Transverse colon (tissue), 4 donors: ENCODE data around the gene PPP1R15B. TPM values are rescaled to one million over a fixed set of nuclear protein-coding genes. Genes with fewer than 3 reads are reported as not detected.

Source experiments
- DNase-seq: peaks from one replicate; pipeline ENCODE4 v3.0.0-alpha.2; 2019
- H3K27ac ChIP-seq, 4 donors: fragments of 200-600 bp; sonication (generic); 2 replicates each; pipeline ENCODE4 v1.5.1; 2016 to 2018; ENCODE audit warnings: inconsistent platforms in 4 of 4
- H3K27me3 ChIP-seq: fragments of 200-600 bp; sonication (generic); 2 replicates; pipeline ENCODE4 v1.5.1; 2017; ENCODE audit warnings: inconsistent platforms
- H3K36me3 ChIP-seq, 4 donors: fragments of 200-600 bp; sonication (generic); 2 replicates each; pipeline ENCODE4 v1.5.1; 2017 to 2019; ENCODE audit warnings: inconsistent platforms in 4 of 4
- H3K4me1 ChIP-seq, 4 donors: fragments of 200-600 bp; sonication (generic); 2 replicates each; pipeline ENCODE4 v1.5.1; 2017 to 2020; ENCODE audit warnings: inconsistent platforms in 4 of 4
- H3K4me3 ChIP-seq, 4 donors: fragments of 200-600 bp; sonication (generic); 1 replicate in 1 of 4; 2 replicates in 3 of 4; pipeline versions ENCODE4 v1.5.1 to v1.6.1; 2017 to 2019; ENCODE audit warnings: inconsistent platforms in 4 of 4
- H3K9me3 ChIP-seq, 2 donors: fragments of 200-600 bp; sonication (generic); 2 replicates each; pipeline ENCODE4 v1.5.1; 2017 to 2019; ENCODE audit warnings: inconsistent platforms in 2 of 2
- EP300 ChIP-seq: sonication (generic); formaldehyde crosslinking; IDR thresholded peaks from one replicate; pipeline ENCODE4 v1.6.1; 2017; ENCODE audit warnings: antibody characterized with exemption, low read depth
- POLR2A ChIP-seq: fragments of 450-650 bp; IDR thresholded peaks from one replicate; pipeline ENCODE4 v1.6.1; 2016; ENCODE audit warnings: antibody characterized with exemption, mild to moderate bottlenecking, moderate library complexity
- POLR2AphosphoS5 ChIP-seq, 3 donors: sonication (generic); formaldehyde crosslinking; IDR thresholded peaks; one replicate each; pipeline ENCODE4 v1.6.1; 2016; ENCODE audit warnings: antibody characterized with exemption in 3 of 3
- WGBS, 2 donors: methylation state at CpG; one replicate each; pipeline ENCODE4 v1.1.5; 2018; ENCODE audit warnings: low coverage in 1 of 2; 5-methylcytosine and 5-hydroxymethylcytosine counted together
- in situ Hi-C, 4 donors: fragments of 200-750 bp; cut with MboI; loops; one replicate each; pipeline versions ENCODE4 v1.15.0 to v1.15.1; 2017; ENCODE audit warnings: low sequenced_read_pairs in 3 of 4, low pct_ligation_motif_present in 1 of 4, low pct_unique_long_range_greater_than_20kb in 1 of 4
- intact Hi-C: fragments of 100-400 bp; cut with DNase I; formaldehyde crosslinking; loops from one replicate; pipeline ENCODE4 v1.15.1; 2023; ENCODE audit warnings: low total_unique reads
- total RNA-seq, 4 donors: library from RNA; depleted of rRNA; stranded (reverse); fragments of >200 nt; gene quantifications; one replicate each; pipeline ENCODE4 v1.1.0, GENCODE V29; 2016
- TF ChIP-seq, protein P1 (sequence below), 5 experiments: fragments of 200-600 bp in 3 of 5; fragments of 450-650 bp in 2 of 5; sonication (generic) in 3 of 5; IDR thresholded peaks; 1 replicate in 2 of 5; 2 replicates in 3 of 5; pipeline ENCODE4 v1.5.1; 2016 to 2017; ENCODE audit warnings: antibody characterized with exemption in 5 of 5, inconsistent platforms in 3 of 5, mild to moderate bottlenecking in 2 of 5, moderate library complexity in 1 of 5

Gene PPP1R15B
- total RNA-seq, 4 donors from 2014 or later = 30.8 to 74.2 (median 54.5) TPM

DNA sequence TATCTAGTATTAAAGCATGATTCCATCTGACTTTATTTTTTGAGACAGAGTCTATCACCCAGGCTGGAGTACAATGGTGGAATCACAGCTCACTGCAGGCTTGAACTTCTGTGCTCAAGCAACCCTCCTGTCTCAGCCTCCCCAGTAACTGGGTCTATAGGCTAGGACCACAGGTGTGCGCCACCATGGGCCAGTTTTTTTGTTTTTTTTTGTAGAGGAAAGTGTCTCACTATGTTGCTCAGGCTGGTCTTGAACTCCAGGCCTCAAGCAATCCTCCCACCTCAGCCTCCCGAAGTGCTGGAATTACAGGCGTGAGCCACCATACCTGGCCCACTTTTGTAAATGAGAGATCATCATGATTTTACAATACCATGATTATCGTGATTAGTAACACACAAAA is 9.2 kb downstream of the PPP1R15B start:
- H3K9me3 ChIP-seq = no peaks in the 10 kb centered on the region
- H3K27ac ChIP-seq = no peak overlapping the region
- peaks cover 24 to 42% (median 29%) of the 10 kb centered on the region in 4 donors for H3K4me1 ChIP-seq
- H3K4me3 ChIP-seq = no peak overlapping the region
- peaks cover 0 to 39% (median 15%) of the 10 kb centered on the region in 4 donors for H3K36me3 ChIP-seq
- WGBS, 2 donors = 90 to 97% methylated on average over 3 to 4 of the region's 4 CpGs
- TF ChIP-seq EP300 (no peak), POLR2A (no peak), POLR2AphosphoS5 (IDR thresholded peaks at IDR 0.05) (no peak)
- TF ChIP-seq, protein P1, sequence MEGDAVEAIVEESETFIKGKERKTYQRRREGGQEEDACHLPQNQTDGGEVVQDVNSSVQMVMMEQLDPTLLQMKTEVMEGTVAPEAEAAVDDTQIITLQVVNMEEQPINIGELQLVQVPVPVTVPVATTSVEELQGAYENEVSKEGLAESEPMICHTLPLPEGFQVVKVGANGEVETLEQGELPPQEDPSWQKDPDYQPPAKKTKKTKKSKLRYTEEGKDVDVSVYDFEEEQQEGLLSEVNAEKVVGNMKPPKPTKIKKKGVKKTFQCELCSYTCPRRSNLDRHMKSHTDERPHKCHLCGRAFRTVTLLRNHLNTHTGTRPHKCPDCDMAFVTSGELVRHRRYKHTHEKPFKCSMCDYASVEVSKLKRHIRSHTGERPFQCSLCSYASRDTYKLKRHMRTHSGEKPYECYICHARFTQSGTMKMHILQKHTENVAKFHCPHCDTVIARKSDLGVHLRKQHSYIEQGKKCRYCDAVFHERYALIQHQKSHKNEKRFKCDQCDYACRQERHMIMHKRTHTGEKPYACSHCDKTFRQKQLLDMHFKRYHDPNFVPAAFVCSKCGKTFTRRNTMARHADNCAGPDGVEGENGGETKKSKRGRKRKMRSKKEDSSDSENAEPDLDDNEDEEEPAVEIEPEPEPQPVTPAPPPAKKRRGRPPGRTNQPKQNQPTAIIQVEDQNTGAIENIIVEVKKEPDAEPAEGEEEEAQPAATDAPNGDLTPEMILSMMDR (IDR thresholded peaks at IDR 0.05) = no peak
- no peak for DNase-seq
- in situ Hi-C loops (no loop called here), intact Hi-C loops (no loop called here)
- H3K27me3 ChIP-seq = no peaks in the 10 kb centered on the region

DNA sequence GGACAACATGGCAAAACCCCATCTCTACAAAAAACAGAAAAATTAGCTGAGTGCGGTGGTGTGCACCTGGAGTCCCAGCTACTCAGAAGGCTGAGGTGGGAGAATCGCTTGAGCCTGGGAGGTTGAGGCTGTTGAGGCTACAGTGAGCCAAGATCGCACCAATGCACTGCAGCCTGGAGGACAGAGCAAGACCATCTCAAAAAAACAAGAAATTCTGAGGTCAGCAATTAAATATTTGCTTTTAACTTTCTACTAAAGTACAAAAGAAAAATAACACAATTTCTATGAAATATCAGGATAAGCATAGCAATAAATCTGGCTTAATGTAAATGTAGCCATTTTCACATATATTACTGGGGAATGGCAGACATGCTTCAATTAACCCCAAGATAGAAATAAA is 9.9 kb downstream of the PPP1R15B start:
- TF ChIP-seq POLR2AphosphoS5 (IDR thresholded peaks at IDR 0.05) (no peak), EP300 (no peak), POLR2A (no peak)
- TF ChIP-seq, protein P1 (IDR thresholded peaks at IDR 0.05) = no peak
- H3K4me1 ChIP-seq = peaks cover 21 to 35% (median 25%) of the 10 kb centered on the region in 4 donors
- 94 to 100% methylated on average over 1 to 3 of the region's 3 CpGs for WGBS, 2 donors
- in situ Hi-C loops (no loop called here), intact Hi-C loops (no loop called here)
- H3K36me3 ChIP-seq = peaks cover 0 to 39% (median 15%) of the 10 kb centered on the region in 4 donors
- H3K4me3 ChIP-seq = no peak overlapping the region
- no peaks in the 10 kb centered on the region for H3K27me3 ChIP-seq
- DNase-seq = no peak
- no peak overlapping the region for H3K27ac ChIP-seq
- no peaks in the 10 kb centered on the region for H3K9me3 ChIP-seq

DNA sequence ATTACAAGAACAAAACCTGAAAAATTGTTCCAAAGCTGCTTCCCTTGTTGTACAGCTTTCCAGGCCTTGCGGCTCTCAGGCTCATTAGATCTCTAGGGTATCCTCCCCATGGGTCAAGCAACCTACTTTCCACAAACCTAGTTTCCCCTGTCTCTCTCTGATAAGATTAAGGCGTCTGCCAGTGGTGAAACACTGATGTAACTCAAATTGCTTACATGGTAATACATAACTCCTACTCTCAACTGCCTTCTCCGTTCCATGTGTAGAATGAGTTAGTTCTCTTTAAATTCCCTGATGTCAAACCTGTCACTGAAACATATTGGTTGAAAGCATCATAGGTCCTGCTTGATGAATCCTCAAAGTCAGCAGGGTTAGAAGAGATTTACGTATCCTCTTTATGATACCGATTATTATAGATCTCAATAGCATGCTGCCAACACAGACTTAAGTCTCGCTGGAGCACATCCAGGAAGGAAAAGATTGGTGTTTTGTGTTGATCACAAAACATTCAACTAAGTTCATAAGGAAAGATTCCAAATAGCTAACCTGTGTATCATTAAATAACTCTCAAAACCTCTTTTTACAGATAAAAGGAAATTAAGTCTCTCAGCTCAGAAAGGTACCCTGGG is 10.6 kb downstream of the PPP1R15B start:
- 71 to 80% methylated on average over 4 to 6 of the region's 6 CpGs for WGBS, 2 donors
- Histone ChIP-seq H3K9me3 (no peaks in the 10 kb centered on the region), H3K36me3 (peaks cover 0 to 39% (median 14%) of the 10 kb centered on the region in 4 donors), H3K27me3 (no peaks in the 10 kb centered on the region), H3K4me1 (peaks cover 14 to 28% (median 18%) of the 10 kb centered on the region in 4 donors), H3K4me3 (no peak overlapping the region), H3K27ac (no peak overlapping the region)
- no peak for TF ChIP-seq POLR2A
- TF ChIP-seq EP300 = no peak
- no peak for TF ChIP-seq POLR2AphosphoS5 (IDR thresholded peaks at IDR 0.05)
- intact Hi-C loops = no loop called here
- in situ Hi-C loops = no loop called here
- no peak for DNase-seq

DNA sequence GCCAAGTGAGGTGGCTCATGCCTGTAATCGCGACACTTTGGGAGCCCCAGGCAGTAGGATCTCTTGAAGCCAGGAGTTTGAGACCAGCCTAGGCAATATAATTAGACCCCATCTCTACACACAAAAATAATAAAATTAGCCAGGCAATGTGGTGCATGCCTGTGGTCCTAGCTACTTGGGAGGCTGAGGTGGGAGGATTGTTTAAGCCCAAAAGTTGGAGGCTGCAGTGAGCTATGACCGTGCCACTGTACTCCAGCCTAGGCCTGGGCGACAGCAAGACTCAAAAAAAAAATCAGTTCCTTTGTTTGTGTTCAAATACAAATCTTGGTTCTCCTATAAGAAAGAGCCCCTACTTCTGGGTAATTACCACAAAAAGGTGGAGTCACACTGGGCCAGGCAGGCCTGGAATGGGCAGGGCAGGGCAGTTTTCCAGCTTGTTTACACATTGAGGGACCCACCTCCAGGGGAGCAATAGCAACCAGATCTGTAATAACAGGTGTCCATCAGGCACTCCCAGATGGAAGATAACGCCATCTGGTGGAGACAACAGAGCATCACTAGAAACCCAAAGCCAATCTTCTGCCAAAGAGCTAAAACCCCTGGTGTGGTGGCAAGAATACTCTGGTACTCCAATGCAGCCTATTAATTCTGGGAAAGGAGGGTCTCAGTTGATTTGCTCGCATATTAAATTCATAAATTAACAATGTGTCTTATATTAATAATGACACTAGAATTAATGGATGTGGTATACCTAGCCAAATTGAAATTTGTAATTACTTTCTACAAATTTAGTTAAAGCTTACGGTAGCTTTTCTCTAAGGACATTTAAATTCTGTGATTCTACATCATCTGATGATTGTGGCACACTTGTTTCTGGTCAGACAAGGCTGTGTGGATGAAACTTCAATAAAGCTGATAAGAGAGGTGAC is 13.2 kb downstream of the PPP1R15B start:
- no peaks in the 10 kb centered on the region for H3K27me3 ChIP-seq
- WGBS, 2 donors = 66 to 70% methylated on average over 6 to 7 of the region's 7 CpGs
- in situ Hi-C loops (no loop called here), intact Hi-C loops (no loop called here)
- peak overlapping the region; percentile 59 to 80 (median 68) for H3K27ac ChIP-seq
- no peak overlapping the region for H3K4me3 ChIP-seq
- H3K9me3 ChIP-seq = no peaks in the 10 kb centered on the region
- peaks cover 0 to 18% (median 1%) of the 10 kb centered on the region in 4 donors for H3K36me3 ChIP-seq
- no peak for TF ChIP-seq POLR2A
- peak in 2 of 3 donors; percentile 59 to 65 for TF ChIP-seq POLR2AphosphoS5 (IDR thresholded peaks at IDR 0.05)
- TF ChIP-seq, protein P1 (IDR thresholded peaks at IDR 0.05) = peak; percentile 74 to 93 (median 86)
- no peak for TF ChIP-seq EP300
- peak; percentile 88 for DNase-seq
- H3K4me1 ChIP-seq = peaks cover 0 to 8% (median 4%) of the 10 kb centered on the region in 4 donors
